Activated CD8-positive, alpha-beta T cell treated with anti-CD3 and anti-CD28 coated beads for 36 hours (primary cell): Measurements from ENCODE around the gene PGS1. TPM values are rescaled to one million over a fixed set of nuclear protein-coding genes. Genes with fewer than 3 reads are reported as not detected.

Experiments
- ATAC-seq: fragments of 200-7000 bp; cut with Tn5 transposase; one replicate; pipeline ENCODE4 v1.10.0; 2021; ENCODE audit warnings: mild to moderate bottlenecking, moderate library complexity
- CTCF ChIA-PET: fragments of 350-600 bp; sonication (Branson Sonifier 250); formaldehyde crosslinking; loops from one replicate; lab custom pipeline; 2021; ENCODE audit warnings: antibody characterized with exemption; lab: Charles Lee
- POLR2A ChIA-PET: fragments of 350-600 bp; sonication (Branson Sonifier 250); formaldehyde crosslinking; loops from one replicate; lab custom pipeline; 2021; ENCODE audit warnings: antibody characterized with exemption; lab: Charles Lee
- DNase-seq: peaks from one replicate; pipeline ENCODE4 v3.0.0-alpha.2; 2020
- H3K27ac Mint-ChIP-seq: one replicate; pipeline ENCODE4 v1.8.0; 2021; ENCODE audit warnings: mild to moderate bottlenecking, mixed read lengths
- H3K27me3 Mint-ChIP-seq: one replicate; pipeline ENCODE4 v1.8.0; 2021; ENCODE audit warnings: mixed read lengths
- H3K36me3 Mint-ChIP-seq: one replicate; pipeline ENCODE4 v1.8.0; 2021; ENCODE audit warnings: low read depth, mixed read lengths
- H3K4me1 Mint-ChIP-seq: one replicate; pipeline ENCODE4 v1.8.0; 2021; ENCODE audit warnings: low read depth, mixed read lengths
- H3K4me3 Mint-ChIP-seq: one replicate; pipeline ENCODE4 v1.8.0; 2021; ENCODE audit warnings: mild to moderate bottlenecking, moderate library complexity, mixed read lengths
- H3K9me3 Mint-ChIP-seq: one replicate; pipeline ENCODE4 v1.8.0; 2021; ENCODE audit warnings: mixed read lengths
- intact Hi-C: fragments of 100-400 bp; cut with micrococcal nuclease; formaldehyde crosslinking; loops from one replicate; pipeline ENCODE4 v1.10.0; 2022
- total RNA-seq, 2 experiments: library from RNA; stranded (reverse); gene quantifications; one replicate each; pipeline ENCODE4 v1.2.3, GENCODE V29; 2021
- TF ChIP-seq, protein P1 (sequence below): fragments of 200-600 bp; IDR thresholded peaks from one replicate; pipeline ENCODE4 v1.8.0; 2022; ENCODE audit warnings: antibody characterized with exemption, mild to moderate bottlenecking

Gene PGS1
- total RNA-seq, 2 experiments from 2014 or later = 42.1 to 43.3 TPM

DNA sequence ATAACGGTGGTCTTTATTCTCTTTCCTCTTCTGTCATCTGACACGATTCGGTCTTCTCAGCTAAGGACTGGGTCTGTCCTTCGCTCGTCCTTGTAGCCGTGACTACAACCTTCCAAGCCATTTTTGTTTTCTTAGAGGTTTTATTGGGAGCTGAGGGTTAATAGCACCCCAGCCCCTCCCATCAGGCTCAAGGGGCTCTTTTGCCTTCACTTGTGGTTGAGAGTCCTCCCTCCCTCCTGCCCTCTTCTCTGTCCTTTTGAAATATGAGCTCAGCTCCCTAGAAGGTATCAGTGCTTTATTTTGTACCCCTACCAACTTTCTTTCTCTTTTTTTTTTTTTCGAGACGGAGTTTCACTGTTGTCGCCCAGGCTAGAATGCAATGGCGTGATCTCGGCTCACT is 43.2 kb upstream of the PGS1 start:
- POLR2A ChIA-PET = interaction anchor here (1.3 to 2.4 kb wide), 2 partner anchors 9 to 25 kb away, joined by 5 to 7 read pairs; partner anchors contain the start of gene SOCS3
- CTCF ChIA-PET = interaction anchor here (0.9 to 2.1 kb wide), 2 partner anchors 84 to 87 kb away, joined by 4 to 8 read pairs; no protein-coding TSS in a partner anchor
- no peaks in the 10 kb centered on the region for H3K27me3 Mint-ChIP-seq
- peaks cover 27% of the 10 kb centered on the region for H3K4me1 Mint-ChIP-seq
- no peaks in the 10 kb centered on the region for H3K36me3 Mint-ChIP-seq
- intact Hi-C loops = no loop called here
- no peak for DNase-seq
- H3K9me3 Mint-ChIP-seq = no peaks in the 10 kb centered on the region
- ATAC-seq = no peak
- H3K27ac Mint-ChIP-seq = no peak overlapping the region
- TF ChIP-seq, protein P1, sequence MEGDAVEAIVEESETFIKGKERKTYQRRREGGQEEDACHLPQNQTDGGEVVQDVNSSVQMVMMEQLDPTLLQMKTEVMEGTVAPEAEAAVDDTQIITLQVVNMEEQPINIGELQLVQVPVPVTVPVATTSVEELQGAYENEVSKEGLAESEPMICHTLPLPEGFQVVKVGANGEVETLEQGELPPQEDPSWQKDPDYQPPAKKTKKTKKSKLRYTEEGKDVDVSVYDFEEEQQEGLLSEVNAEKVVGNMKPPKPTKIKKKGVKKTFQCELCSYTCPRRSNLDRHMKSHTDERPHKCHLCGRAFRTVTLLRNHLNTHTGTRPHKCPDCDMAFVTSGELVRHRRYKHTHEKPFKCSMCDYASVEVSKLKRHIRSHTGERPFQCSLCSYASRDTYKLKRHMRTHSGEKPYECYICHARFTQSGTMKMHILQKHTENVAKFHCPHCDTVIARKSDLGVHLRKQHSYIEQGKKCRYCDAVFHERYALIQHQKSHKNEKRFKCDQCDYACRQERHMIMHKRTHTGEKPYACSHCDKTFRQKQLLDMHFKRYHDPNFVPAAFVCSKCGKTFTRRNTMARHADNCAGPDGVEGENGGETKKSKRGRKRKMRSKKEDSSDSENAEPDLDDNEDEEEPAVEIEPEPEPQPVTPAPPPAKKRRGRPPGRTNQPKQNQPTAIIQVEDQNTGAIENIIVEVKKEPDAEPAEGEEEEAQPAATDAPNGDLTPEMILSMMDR = no peak
- H3K4me3 Mint-ChIP-seq = no peak overlapping the region

DNA sequence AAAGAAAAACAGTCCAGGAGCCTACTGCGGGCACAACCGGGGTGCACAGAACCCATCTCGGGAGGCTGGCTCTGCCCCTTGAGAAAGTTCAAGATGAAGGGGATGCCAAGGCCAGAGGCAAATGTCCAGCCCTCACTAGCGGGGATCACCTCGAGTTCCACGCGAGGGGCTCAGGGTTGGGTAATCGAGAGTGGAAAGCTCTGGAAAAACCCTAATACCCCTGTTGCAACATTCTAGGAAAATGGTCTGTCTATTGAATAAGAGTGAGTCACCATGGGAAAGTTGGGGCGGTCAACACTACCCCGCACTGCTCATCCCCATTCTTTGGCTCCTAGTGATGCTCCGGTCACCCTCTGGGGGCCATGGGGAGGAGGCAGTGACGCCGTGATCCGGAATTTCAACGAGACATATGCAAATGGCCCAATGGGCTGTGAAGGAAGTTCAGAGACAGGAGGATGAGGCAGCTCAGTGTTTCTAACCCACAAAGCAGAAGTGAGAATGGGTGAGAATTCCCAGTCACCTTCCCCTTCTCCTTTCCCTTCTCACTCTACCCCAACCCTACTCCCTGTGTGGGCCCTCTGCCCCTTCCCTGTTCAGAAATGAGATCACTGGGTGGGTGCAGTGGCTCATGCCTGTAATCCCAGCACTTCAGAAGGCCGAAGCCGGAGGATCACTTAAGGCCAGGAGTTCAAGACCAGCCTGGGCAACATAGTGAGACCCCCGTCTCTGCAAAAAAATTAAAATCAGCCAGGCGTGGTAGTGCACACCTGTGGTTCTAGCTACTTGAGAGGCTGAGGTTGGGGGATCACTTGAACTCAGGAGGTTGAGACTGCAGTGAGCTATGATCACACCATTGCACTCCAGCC is 41.0 kb upstream of the PGS1 start:
- TF ChIP-seq, protein P1 = no peak
- Mint-ChIP-seq H3K36me3 (no peaks in the 10 kb centered on the region), H3K4me3 (no peak overlapping the region), H3K27ac (no peak overlapping the region), H3K27me3 (no peaks in the 10 kb centered on the region), H3K4me1 (peaks cover 29% of the 10 kb centered on the region), H3K9me3 (no peaks in the 10 kb centered on the region)
- ChIA-PET CTCF (no interaction called here), POLR2A (interaction anchor here (1.7 kb wide), 1 partner anchor 9 kb away, joined by 4 read pairs; no protein-coding TSS in a partner anchor)
- intact Hi-C loops = no loop called here
- DNase-seq (no peak), ATAC-seq (no peak)

DNA sequence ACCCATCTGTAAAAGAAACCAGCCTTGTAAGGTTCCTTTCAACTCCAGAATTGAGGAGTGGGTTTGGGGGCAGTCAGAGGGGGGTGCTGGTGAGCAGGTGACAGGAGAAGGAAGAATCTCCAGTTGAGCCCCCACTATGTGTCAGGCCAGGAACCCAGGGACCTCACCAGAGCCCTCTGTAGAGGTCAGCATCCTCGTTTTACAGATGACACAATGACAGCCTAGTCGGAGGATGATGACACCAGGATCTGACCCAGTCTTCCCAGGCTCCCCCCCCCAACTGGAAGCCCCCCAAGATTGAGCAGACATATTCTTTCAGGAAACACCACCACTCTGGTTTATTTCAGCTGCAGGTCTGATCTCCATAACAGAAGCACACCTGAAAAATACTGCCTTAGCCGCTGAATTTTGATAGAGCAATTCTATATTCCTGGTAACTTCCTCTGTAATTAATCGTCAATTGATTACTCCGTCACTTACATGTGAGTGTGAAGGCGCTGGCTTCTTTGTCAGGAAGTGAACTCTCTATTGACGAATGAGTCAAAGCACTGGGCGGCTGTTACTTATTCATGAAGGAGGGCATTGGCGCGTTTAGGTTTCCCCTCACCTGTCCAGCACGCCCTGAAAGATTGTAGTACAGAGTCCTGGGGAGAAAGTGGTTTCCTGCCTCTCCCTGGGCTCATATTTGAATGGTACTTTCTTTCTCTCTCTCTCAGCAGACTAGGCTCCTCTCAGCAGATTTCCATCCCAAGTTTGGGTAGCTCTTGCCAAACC is 39.8 kb upstream of the PGS1 start:
- ChIA-PET POLR2A (interaction anchor here (0.8 kb wide), 1 partner anchor 10 kb away, joined by 3 read pairs; no protein-coding TSS in a partner anchor), CTCF (interaction anchor here (1.0 kb wide), 1 partner anchor 13 kb away, joined by 5 read pairs; no protein-coding TSS in a partner anchor)
- ATAC-seq (no peak), DNase-seq (no peak)
- Mint-ChIP-seq H3K36me3 (no peaks in the 10 kb centered on the region), H3K4me3 (no peak overlapping the region), H3K4me1 (peaks cover 31% of the 10 kb centered on the region), H3K27ac (no peak overlapping the region), H3K27me3 (no peaks in the 10 kb centered on the region), H3K9me3 (no peaks in the 10 kb centered on the region)
- TF ChIP-seq, protein P1 = no peak
- intact Hi-C loops = no loop called here

DNA sequence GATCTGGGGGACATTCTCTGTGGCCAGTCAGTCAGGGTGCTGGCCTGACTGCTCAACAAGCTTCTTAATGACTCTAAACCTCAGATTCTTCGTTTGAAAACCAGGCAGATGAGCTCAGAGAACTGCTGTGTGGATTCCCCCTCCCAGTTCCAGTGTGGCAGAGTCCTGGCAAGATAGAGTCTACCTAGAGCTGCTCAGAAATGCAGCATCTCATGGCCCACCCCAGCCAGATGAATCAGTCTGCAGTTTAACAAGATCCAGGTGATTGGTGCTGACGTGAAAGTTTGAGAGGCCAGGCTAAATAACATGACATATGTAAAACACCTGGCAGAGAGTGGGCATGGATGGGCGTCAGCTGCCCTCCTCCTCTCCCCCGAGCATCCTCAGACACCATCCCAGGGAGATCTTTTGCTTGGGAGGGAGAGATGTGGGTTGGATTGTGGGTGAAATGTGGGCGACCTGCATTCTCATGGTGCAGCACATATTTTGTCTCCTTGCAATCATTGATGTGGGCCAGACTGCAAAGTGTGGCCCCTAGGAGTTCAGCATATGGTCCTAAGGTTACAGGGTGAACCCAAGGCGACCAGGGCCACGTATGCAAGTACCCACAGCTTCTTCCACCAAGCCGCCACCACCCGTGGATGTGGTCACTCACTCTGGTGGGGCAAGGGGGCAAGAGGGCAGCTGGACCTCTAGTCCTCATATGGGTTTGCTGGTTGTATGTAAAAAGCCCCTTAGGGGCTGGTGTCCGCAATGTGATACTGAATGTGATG is 38.1 kb upstream of the PGS1 start:
- CTCF ChIA-PET = interaction anchor here (0.9 to 1.7 kb wide), 2 partner anchors 21 to 51 kb away, joined by 5 to 6 read pairs; no protein-coding TSS in a partner anchor
- Mint-ChIP-seq H3K36me3 (no peaks in the 10 kb centered on the region), H3K27me3 (no peaks in the 10 kb centered on the region), H3K27ac (no peak overlapping the region), H3K4me3 (peak overlapping the region; percentile 31), H3K4me1 (peaks cover 35% of the 10 kb centered on the region), H3K9me3 (no peaks in the 10 kb centered on the region)
- DNase-seq = no peak
- TF ChIP-seq, protein P1 = no peak
- ATAC-seq = no peak
- POLR2A ChIA-PET = interaction anchor here (0.6 to 2.2 kb wide), 4 partner anchors 18 to 120 kb away, joined by 3 to 9 read pairs (median 6); no protein-coding TSS in a partner anchor
- intact Hi-C loops = no loop called here
